GM12801 (cell line): ENCODE measurements around the gene ATP6V1B1.

ENCODE experiments used
- CTCF ChIP-seq: IDR thresholded peaks from one replicate; pipeline ENCODE4 v1.5.1; 2011; ENCODE audit warnings: control low read depth; ENCODE audit not compliant: insufficient read length; ENCODE audit errors: extremely low read depth

ATP6V1B1 gene

GRCh38 chr2:70903171-70903570, 32.5 kb upstream of the ATP6V1B1 start:
- no peak for TF ChIP-seq CTCF

GRCh38 chr2:70903641-70904340, 31.9 kb upstream of the ATP6V1B1 start:
- TF ChIP-seq CTCF: no peak

GRCh38 chr2:70904371-70905216, 31.1 kb upstream of the ATP6V1B1 start:
- TF ChIP-seq CTCF: no peak

GRCh38 chr2:70905443-70906421, 30.0 kb upstream of the ATP6V1B1 start:
- no peak for TF ChIP-seq CTCF

- TF ChIP-seq CTCF: no peak
Measured at GRCh38 chr2:70906439-70907005, 29.2 kb upstream of the ATP6V1B1 start.

- no peak for TF ChIP-seq CTCF
Measured at GRCh38 chr2:70907130-70908057, 28.3 kb upstream of the ATP6V1B1 start.
